ENCODE measurements around the gene RASGRF2.
"Not testable (repeated sequence)": the region's sequence is repeated elsewhere in the genome, so short reads cannot be mapped to it uniquely, and the experiment has no call there.

Gene RASGRF2

DNA sequence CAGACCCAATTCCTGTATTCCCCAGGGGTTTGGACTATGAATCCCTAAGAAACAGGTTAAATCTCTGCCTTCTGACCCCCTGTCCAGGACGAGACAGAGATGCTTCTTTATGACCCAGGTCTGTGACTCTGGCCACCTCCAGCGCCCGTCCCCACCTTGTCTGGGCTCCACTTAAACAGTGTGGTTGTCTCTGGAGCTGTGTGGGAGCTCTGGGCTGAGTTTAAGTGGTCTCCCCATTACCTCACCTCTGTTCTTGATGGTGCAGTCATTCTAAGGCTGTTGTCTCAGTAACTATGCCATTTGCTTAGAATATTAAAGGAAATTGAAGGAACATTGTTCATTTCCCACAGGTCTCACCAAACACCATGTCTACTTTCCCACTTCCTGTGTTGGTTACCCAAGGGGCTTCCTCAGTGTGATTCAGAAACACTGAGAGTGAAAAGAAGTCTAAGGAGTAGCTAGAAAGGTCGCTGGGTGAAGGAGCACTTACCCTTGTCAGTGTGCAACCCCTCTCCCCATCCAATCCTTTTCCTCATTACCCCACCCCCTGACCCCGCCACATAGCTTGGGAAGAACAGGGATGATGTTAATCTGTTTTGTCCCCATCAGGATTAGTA lies 145.2 kb downstream of the RASGRF2 start:
- no peaks in the 10 kb centered on the region for H3K4me1 ChIP-seq
- TF ChIP-seq CTCF (IDR thresholded peaks at IDR 0.05; ENCODE audit: low read depth, low read length): no peak
- no peaks in the 10 kb centered on the region for H3K27me3 ChIP-seq
- DNase-seq: no peak
- no peaks in the 10 kb centered on the region for H3K36me3 ChIP-seq
- no peak overlapping the region for H3K4me3 ChIP-seq (ENCODE audit: low read depth, low read length)
- H3K9me3 ChIP-seq: no peaks in the 10 kb centered on the region

GRCh38 chr5:81115261-81115660 lies 155.1 kb downstream of the RASGRF2 start:
- H3K36me3 ChIP-seq: no peaks in the 10 kb centered on the region
- H3K9me3 ChIP-seq: no peaks in the 10 kb centered on the region
- H3K4me3 ChIP-seq (ENCODE audit: low read depth, low read length): no peak overlapping the region
- H3K27me3 ChIP-seq: no peaks in the 10 kb centered on the region
- H3K4me1 ChIP-seq: 0 out of 2 replicates have a peak, but pooled peaks cover 3% of the 10 kb centered on the region
- no peak for DNase-seq
- no peak for TF ChIP-seq CTCF (IDR thresholded peaks at IDR 0.05; ENCODE audit: low read depth, low read length)

DNA sequence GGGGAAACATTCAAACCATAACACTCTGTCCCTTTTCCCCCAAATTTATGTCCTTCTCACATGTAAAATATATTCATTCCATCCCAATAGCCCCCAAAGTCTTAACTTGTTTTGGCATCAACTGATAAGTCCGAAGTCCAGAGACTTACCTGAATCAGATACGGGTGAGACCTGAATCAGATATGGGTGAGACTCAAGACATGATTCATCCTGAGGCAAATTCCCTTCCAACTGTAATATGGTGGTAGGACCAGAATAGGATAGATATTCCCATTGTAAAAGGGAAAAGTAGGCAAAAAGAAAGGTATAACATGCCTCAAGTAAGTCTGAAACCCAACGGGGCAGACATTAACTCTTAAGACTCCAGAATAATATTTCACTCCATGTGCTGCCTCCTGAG lies 157.4 kb downstream of the RASGRF2 start:
- H3K36me3 ChIP-seq: no peaks in the 10 kb centered on the region
- no peak for TF ChIP-seq CTCF (IDR thresholded peaks at IDR 0.05; ENCODE audit: low read depth, low read length)
- 0 out of 2 replicates have a peak, but pooled peaks cover 3% of the 10 kb centered on the region for H3K4me1 ChIP-seq
- no peaks in the 10 kb centered on the region for H3K9me3 ChIP-seq
- H3K4me3 ChIP-seq (ENCODE audit: low read depth, low read length): no peak overlapping the region
- DNase-seq: no peak
- no peaks in the 10 kb centered on the region for H3K27me3 ChIP-seq

DNA sequence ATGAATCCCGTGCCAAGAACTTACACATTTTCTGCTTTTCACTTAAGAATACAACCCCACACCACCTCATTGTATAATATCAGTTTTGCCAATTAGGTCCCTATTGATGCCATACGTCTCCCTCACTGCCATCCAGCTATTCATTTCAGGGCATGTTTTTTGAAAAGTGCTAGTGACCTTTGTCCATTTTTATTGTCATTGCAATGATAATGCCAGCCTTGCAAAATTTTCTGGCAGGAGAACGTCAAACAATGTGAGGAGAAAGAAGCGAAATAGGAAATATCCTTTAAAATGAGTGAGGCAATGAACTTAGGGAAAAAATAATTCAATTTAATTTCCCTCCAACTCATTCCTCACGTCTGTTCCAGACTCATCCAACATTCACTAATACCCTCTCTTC lies 161.1 kb downstream of the RASGRF2 start:
- DNase-seq: no peak
- H3K9me3 ChIP-seq: no peaks in the 10 kb centered on the region
- H3K36me3 ChIP-seq: no peaks in the 10 kb centered on the region
- TF ChIP-seq CTCF (IDR thresholded peaks at IDR 0.05; ENCODE audit: low read depth, low read length): no peak
- H3K4me1 ChIP-seq: no peaks in the 10 kb centered on the region
- H3K27me3 ChIP-seq: no peaks in the 10 kb centered on the region
- no peak overlapping the region for H3K4me3 ChIP-seq (ENCODE audit: low read depth, low read length)

GRCh38 chr5:81121836-81122630 lies 161.9 kb downstream of the RASGRF2 start:
- Histone ChIP-seq H3K27me3 (no peaks in the 10 kb centered on the region), H3K36me3 (no peaks in the 10 kb centered on the region), H3K4me3 (ENCODE audit: low read depth, low read length) (no peak overlapping the region), H3K4me1 (no peaks in the 10 kb centered on the region), H3K9me3 (no peaks in the 10 kb centered on the region)
- no peak for TF ChIP-seq CTCF (IDR thresholded peaks at IDR 0.05; ENCODE audit: low read depth, low read length)
- DNase-seq: no peak

DNA sequence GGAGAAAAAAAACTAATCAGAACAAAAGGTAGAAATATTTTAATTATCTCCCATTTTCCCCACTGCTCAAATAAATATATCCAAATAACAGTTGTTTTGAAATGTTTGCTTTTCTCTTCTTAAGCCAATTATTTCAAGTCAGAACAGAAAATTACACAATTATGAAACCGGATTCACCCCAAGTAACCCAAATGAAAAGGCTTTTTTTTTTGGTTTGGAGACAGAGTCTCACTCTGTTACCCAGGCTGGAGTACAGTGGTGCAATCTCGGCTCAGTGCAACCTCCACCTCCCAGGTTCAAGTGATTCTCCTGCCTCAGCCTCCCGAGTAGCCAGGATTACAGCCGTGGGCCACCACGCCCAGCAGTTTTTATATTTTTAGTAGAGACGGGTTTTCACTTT lies 164.5 kb downstream of the RASGRF2 start:
- not testable (repeated sequence) for H3K27me3 ChIP-seq; H3K4me1 ChIP-seq; DNase-seq; H3K36me3 ChIP-seq; H3K4me3 ChIP-seq (ENCODE audit: low read depth, low read length); H3K9me3 ChIP-seq
